ENCODE data around the gene RABL2A.

GRCh38 chr2:113686537-113686936, 59.5 kb downstream of the RABL2A start:
- no peak for TF ChIP-seq MAX (IDR thresholded peaks at IDR 0.05)
- no peak for TF ChIP-seq POLR2A (IDR thresholded peaks at IDR 0.05; ENCODE audit: borderline replicate concordance, extremely low read depth, insufficient read depth, insufficient read length)
- TF ChIP-seq CTCF (IDR thresholded peaks at IDR 0.05 in 2 of 3, conservative IDR thresholded peaks at IDR 0.05 in 1 of 3; ENCODE audit: borderline replicate concordance in 1 of 3, insufficient read depth in 1 of 3, low read depth in 2 of 3, low read length in 2 of 3), result no peak
- no peak for TF ChIP-seq EZH2 (IDR thresholded peaks at IDR 0.05)
- no peak for TF ChIP-seq ZFX (IDR thresholded peaks at IDR 0.05)
- TF ChIP-seq CEBPB (IDR thresholded peaks at IDR 0.05; ENCODE audit: low read depth), result no peak
- TF ChIP-seq RAD21 (IDR thresholded peaks at IDR 0.05; ENCODE audit: low read depth), result no peak
- no peak for TF ChIP-seq SP1 (IDR thresholded peaks at IDR 0.05; ENCODE audit: low read depth)
- no peak for TF ChIP-seq REST (IDR thresholded peaks at IDR 0.05; ENCODE audit: low read depth)
- no peak for TF ChIP-seq ATF3 (IDR thresholded peaks at IDR 0.05)
- no peak for TF ChIP-seq EZH2phosphoT487 (IDR thresholded peaks at IDR 0.05; ENCODE audit: borderline replicate concordance)
- TF ChIP-seq JUND (IDR thresholded peaks at IDR 0.05), result no peak
- TF ChIP-seq SIN3A (IDR thresholded peaks at IDR 0.05; ENCODE audit: low read depth), result no peak

Data from HCT116 (cell line).